HCT116 (cell line): Measurements from ENCODE around the gene SRGAP2.
"Not testable (repeated sequence)": the region's sequence is repeated elsewhere in the genome, so short reads cannot be mapped to it uniquely, and the experiment has no call there.

Source experiments
- POLR2A ChIP-seq: IDR thresholded peaks from 2 replicates; pipeline ENCODE4 v1.7.0; 2011; ENCODE audit warnings: borderline replicate concordance; ENCODE audit not compliant: insufficient read depth, insufficient read length; ENCODE audit errors: extremely low read depth
- SRF ChIP-seq: IDR thresholded peaks from 2 replicates; pipeline ENCODE4 v1.6.1; 2012; ENCODE audit warnings: low read depth

GRCh38 chr1:206226886-206227285 is 23.5 kb downstream of the SRGAP2 start:
- not testable (repeated sequence) for TF ChIP-seq POLR2A, SRF
